Measurements from ENCODE around the gene RAB40B. TPM values are rescaled to one million over a fixed set of nuclear protein-coding genes. Genes with fewer than 3 reads are reported as not detected.

RAB40B gene
- total and polyA plus RNA-seq, 12 donors: 4.1 to 33.3 (median 14.0) TPM

- Histone ChIP-seq H3K27ac (no peak overlapping the region), H3K27me3 (no peaks in the 10 kb centered on the region), H3K4me3 (no peak overlapping the region), H3K36me3 (replicated peaks in 1 of 2) (no peaks in the 10 kb centered on the region), H3K9me3 (replicated peaks in 1 of 3) (peaks cover 0 to 8% (median 0%) of the 10 kb centered on the region in 3 donors), H3K4me1 (replicated peaks in 1 of 2) (peaks cover 8 to 11% of the 10 kb centered on the region in 2 donors)
- DNase-seq: no peak
- no peak for TF ChIP-seq POLR2A (IDR thresholded peaks at IDR 0.05)
- TF ChIP-seq, protein P1, sequence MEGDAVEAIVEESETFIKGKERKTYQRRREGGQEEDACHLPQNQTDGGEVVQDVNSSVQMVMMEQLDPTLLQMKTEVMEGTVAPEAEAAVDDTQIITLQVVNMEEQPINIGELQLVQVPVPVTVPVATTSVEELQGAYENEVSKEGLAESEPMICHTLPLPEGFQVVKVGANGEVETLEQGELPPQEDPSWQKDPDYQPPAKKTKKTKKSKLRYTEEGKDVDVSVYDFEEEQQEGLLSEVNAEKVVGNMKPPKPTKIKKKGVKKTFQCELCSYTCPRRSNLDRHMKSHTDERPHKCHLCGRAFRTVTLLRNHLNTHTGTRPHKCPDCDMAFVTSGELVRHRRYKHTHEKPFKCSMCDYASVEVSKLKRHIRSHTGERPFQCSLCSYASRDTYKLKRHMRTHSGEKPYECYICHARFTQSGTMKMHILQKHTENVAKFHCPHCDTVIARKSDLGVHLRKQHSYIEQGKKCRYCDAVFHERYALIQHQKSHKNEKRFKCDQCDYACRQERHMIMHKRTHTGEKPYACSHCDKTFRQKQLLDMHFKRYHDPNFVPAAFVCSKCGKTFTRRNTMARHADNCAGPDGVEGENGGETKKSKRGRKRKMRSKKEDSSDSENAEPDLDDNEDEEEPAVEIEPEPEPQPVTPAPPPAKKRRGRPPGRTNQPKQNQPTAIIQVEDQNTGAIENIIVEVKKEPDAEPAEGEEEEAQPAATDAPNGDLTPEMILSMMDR (IDR thresholded peaks at IDR 0.05): no peak
- intact Hi-C loops (cut with DNase I): no loop called here
- 62 to 75% (median 74%) methylated on average over 2 of the region's 2 CpGs for WGBS, 4 donors
Measured at GRCh38 chr17:82694647-82695046, 3.9 kb downstream of the RAB40B start.

- intact Hi-C loops (cut with DNase I): no loop called here
- TF ChIP-seq, protein P1 (IDR thresholded peaks at IDR 0.05): no peak
- no peak for TF ChIP-seq POLR2A (IDR thresholded peaks at IDR 0.05)
- no peak overlapping the region for H3K4me3 ChIP-seq
- peaks cover 8 to 11% of the 10 kb centered on the region in 2 donors for H3K4me1 ChIP-seq (replicated peaks in 1 of 2)
- peaks cover 0 to 8% (median 0%) of the 10 kb centered on the region in 3 donors for H3K9me3 ChIP-seq (replicated peaks in 1 of 3)
- H3K27ac ChIP-seq: no peak overlapping the region
- no peaks in the 10 kb centered on the region for H3K27me3 ChIP-seq
- no peaks in the 10 kb centered on the region for H3K36me3 ChIP-seq (replicated peaks in 1 of 2)
- DNase-seq: no peak
- 94 to 96% (median 95%) methylated on average over 19 to 22 of the region's 22 CpGs for WGBS, 4 donors
Measured at GRCh38 chr17:82693168-82693867, 5.2 kb downstream of the RAB40B start.

GRCh38 chr17:82692268-82692667, 6.2 kb downstream of the RAB40B start:
- no peak for DNase-seq
- WGBS, 4 donors: 83 to 92% (median 88%) methylated on average over 11 to 16 of the region's 16 CpGs; no CpG with 5 or more reads in 1 of the 4 donors

GRCh38 chr17:82691714-82692113, 6.8 kb downstream of the RAB40B start:
- no peaks in the 10 kb centered on the region for H3K27me3 ChIP-seq
- intact Hi-C loops (cut with DNase I): no loop called here
- no peak overlapping the region for H3K4me3 ChIP-seq
- no peak for DNase-seq
- 93 to 94% (median 94%) methylated on average over 9 to 14 of the region's 17 CpGs for WGBS, 4 donors
- H3K27ac ChIP-seq: no peak overlapping the region
- no peaks in the 10 kb centered on the region for H3K36me3 ChIP-seq (replicated peaks in 1 of 2)
- peaks cover 0 to 8% (median 0%) of the 10 kb centered on the region in 3 donors for H3K9me3 ChIP-seq (replicated peaks in 1 of 3)
- no peak for TF ChIP-seq POLR2A (IDR thresholded peaks at IDR 0.05)
- TF ChIP-seq, protein P1 (IDR thresholded peaks at IDR 0.05): no peak
- peaks cover 0 to 8% of the 10 kb centered on the region in 2 donors for H3K4me1 ChIP-seq (replicated peaks in 1 of 2)

More at GRCh38 chr17:82692268-82692667, 6.2 kb downstream of the RAB40B start:
- H3K4me1 ChIP-seq (replicated peaks in 1 of 2): peaks cover under 1 to 6% of the 10 kb centered on the region in 2 donors
- intact Hi-C loops (cut with DNase I): no loop called here
- no peaks in the 10 kb centered on the region for H3K36me3 ChIP-seq (replicated peaks in 1 of 2)
- H3K4me3 ChIP-seq: no peak overlapping the region
- TF ChIP-seq, protein P1 (IDR thresholded peaks at IDR 0.05): no peak
- TF ChIP-seq POLR2A (IDR thresholded peaks at IDR 0.05): no peak
- no peaks in the 10 kb centered on the region for H3K27me3 ChIP-seq
- H3K27ac ChIP-seq: no peak overlapping the region
- peaks cover 0 to 8% (median 0%) of the 10 kb centered on the region in 3 donors for H3K9me3 ChIP-seq (replicated peaks in 1 of 3)
